Measurements from ENCODE around the gene PHF14. TPM values are rescaled to one million over a fixed set of nuclear protein-coding genes. Genes with fewer than 3 reads are reported as not detected.

Gene PHF14
- polyA plus RNA-seq, 3 donors: 4.8 to 7.4 (median 5.4) TPM

DNA sequence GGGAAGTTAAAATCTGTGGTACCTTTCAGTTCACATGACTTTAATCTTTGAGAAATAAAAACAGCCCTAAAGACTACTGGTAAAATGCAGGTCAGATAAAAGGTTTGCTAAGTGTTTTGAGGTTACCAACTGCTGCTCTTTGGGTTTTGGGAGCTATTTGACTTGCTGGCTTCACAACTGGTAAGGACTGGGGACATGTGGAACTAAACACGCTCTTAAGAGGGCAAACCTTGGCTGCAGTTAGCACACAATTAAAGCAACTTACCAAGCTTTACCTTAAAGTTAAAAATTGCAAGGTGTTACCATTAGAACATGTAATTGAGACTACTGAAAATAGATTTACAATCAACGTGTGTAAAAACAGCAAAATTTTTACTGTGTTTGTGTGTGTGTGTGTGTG is 220.2 kb downstream of the PHF14 start:
- Histone ChIP-seq H3K27me3 (ENCODE audit: control insufficient read depth in 2 of 2, insufficient read depth in 2 of 2, low read length in 2 of 2) (no peaks in the 10 kb centered on the region), H3K4me3 (replicated peaks in 1 of 3; ENCODE audit: low read depth in 2 of 3, low read length in 3 of 3) (no peak overlapping the region), H3K4me1 (ENCODE audit: control insufficient read depth in 1 of 2, insufficient read depth in 2 of 2, low read length in 2 of 2) (no peaks in the 10 kb centered on the region), H3K9ac (ENCODE audit: insufficient read depth, low read length, poor library complexity, severe bottlenecking) (no peak overlapping the region), H3K27ac (ENCODE audit: low read depth in 1 of 2, low read length in 2 of 2) (no peak overlapping the region), H4K20me1 (ENCODE audit: insufficient read depth, low read length) (no peaks in the 10 kb centered on the region), H2AFZ (ENCODE audit: insufficient read depth, low read depth, low read length, poor library complexity, severe bottlenecking) (no peak overlapping the region), H3K4me2 (replicated peaks; ENCODE audit: extremely low read depth, low read length, poor library complexity, severe bottlenecking) (no peak overlapping the region), H3K36me3 (replicated peaks in 1 of 2; ENCODE audit: control insufficient read depth in 1 of 2, insufficient read depth in 2 of 2, low read length in 2 of 2) (no peaks in the 10 kb centered on the region), H3K79me2 (ENCODE audit: insufficient read depth, low read length) (no peaks in the 10 kb centered on the region), H3K9me3 (replicated peaks in 1 of 2; ENCODE audit: control insufficient read depth in 1 of 2, insufficient read depth in 1 of 2, low read length in 2 of 2) (no peaks in the 10 kb centered on the region)
- DNase-seq: no peak
- Mint-ChIP-seq H3K4me1 (peaks cover 13% of the 10 kb centered on the region), H3K9me3 (peaks cover 0 to 10% (median 0%) of the 10 kb centered on the region in 7 donors), H3K27me3 (ENCODE audit: low read depth in 3 of 3) (peaks cover 0 to 7% (median 0%) of the 10 kb centered on the region in 3 donors), H3K36me3 (no peaks in the 10 kb centered on the region), H3K27ac (no peak overlapping the region), H3K4me3 (no peak overlapping the region)
- no CpG with 5 or more reads among the region's 2 CpGs for WGBS (ENCODE audit: insufficient coverage)
- TF ChIP-seq, protein P1, sequence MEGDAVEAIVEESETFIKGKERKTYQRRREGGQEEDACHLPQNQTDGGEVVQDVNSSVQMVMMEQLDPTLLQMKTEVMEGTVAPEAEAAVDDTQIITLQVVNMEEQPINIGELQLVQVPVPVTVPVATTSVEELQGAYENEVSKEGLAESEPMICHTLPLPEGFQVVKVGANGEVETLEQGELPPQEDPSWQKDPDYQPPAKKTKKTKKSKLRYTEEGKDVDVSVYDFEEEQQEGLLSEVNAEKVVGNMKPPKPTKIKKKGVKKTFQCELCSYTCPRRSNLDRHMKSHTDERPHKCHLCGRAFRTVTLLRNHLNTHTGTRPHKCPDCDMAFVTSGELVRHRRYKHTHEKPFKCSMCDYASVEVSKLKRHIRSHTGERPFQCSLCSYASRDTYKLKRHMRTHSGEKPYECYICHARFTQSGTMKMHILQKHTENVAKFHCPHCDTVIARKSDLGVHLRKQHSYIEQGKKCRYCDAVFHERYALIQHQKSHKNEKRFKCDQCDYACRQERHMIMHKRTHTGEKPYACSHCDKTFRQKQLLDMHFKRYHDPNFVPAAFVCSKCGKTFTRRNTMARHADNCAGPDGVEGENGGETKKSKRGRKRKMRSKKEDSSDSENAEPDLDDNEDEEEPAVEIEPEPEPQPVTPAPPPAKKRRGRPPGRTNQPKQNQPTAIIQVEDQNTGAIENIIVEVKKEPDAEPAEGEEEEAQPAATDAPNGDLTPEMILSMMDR (IDR thresholded peaks at IDR 0.05): no peak
- intact Hi-C loops (cut with micrococcal nuclease): no loop called here

DNA sequence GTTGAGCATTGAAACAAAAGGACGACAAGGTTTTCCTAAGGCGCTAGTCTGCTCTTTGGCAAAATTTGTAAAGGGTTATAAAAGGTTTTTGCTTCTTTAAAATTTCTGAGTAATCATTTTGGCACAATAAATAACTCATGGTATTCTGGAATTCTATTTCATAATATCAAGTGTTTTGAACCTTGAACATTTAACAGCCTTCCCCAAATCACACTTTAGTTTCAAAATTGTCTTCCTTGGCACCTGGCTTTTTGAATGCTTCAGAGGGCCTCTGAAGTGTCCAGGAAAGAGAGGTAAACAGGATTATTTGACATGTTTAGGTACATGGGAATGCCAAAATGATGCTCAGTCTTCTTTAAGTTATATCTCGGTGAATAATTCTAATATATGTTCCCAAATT is 220.8 kb downstream of the PHF14 start:
- H2AFZ ChIP-seq (ENCODE audit: insufficient read depth, low read depth, low read length, poor library complexity, severe bottlenecking): no peak overlapping the region
- no peaks in the 10 kb centered on the region for H3K9me3 ChIP-seq (replicated peaks in 1 of 2; ENCODE audit: control insufficient read depth in 1 of 2, insufficient read depth in 1 of 2, low read length in 2 of 2)
- H3K79me2 ChIP-seq (ENCODE audit: insufficient read depth, low read length): no peaks in the 10 kb centered on the region
- no peak overlapping the region for H3K27ac ChIP-seq (ENCODE audit: low read depth in 1 of 2, low read length in 2 of 2)
- peaks cover 0 to 8% (median 0%) of the 10 kb centered on the region in 7 donors for H3K9me3 Mint-ChIP-seq
- no peak overlapping the region for H3K9ac ChIP-seq (ENCODE audit: insufficient read depth, low read length, poor library complexity, severe bottlenecking)
- peaks cover 0 to 5% (median 0%) of the 10 kb centered on the region in 3 donors for H3K27me3 Mint-ChIP-seq (ENCODE audit: low read depth in 3 of 3)
- H3K27me3 ChIP-seq (ENCODE audit: control insufficient read depth in 2 of 2, insufficient read depth in 2 of 2, low read length in 2 of 2): no peaks in the 10 kb centered on the region
- no peaks in the 10 kb centered on the region for H3K36me3 Mint-ChIP-seq
- no peaks in the 10 kb centered on the region for H3K4me1 ChIP-seq (ENCODE audit: control insufficient read depth in 1 of 2, insufficient read depth in 2 of 2, low read length in 2 of 2)
- intact Hi-C loops (cut with micrococcal nuclease): no loop called here
- no peak for DNase-seq
- H3K4me3 Mint-ChIP-seq: no peak overlapping the region
- no peak overlapping the region for H3K4me3 ChIP-seq (replicated peaks in 1 of 3; ENCODE audit: low read depth in 2 of 3, low read length in 3 of 3)
- peaks cover 13% of the 10 kb centered on the region for H3K4me1 Mint-ChIP-seq
- TF ChIP-seq, protein P1 (IDR thresholded peaks at IDR 0.05): no peak
- no peak overlapping the region for H3K4me2 ChIP-seq (replicated peaks; ENCODE audit: extremely low read depth, low read length, poor library complexity, severe bottlenecking)
- no CpG with 5 or more reads among the region's 3 CpGs for WGBS (ENCODE audit: insufficient coverage)
- H3K36me3 ChIP-seq (replicated peaks in 1 of 2; ENCODE audit: control insufficient read depth in 1 of 2, insufficient read depth in 2 of 2, low read length in 2 of 2): no peaks in the 10 kb centered on the region
- H4K20me1 ChIP-seq (ENCODE audit: insufficient read depth, low read length): no peaks in the 10 kb centered on the region
- H3K27ac Mint-ChIP-seq: no peak overlapping the region

All from CD14-positive monocyte (primary cell).